ENCODE measurements around the gene ZNF688. TPM values are rescaled to one million over a fixed set of nuclear protein-coding genes. Genes with fewer than 3 reads are reported as not detected.
A peak's percentile ranks its signal among the peaks of the same experiment; 100 is the strongest.

ZNF688 gene
- total and polyA plus RNA-seq, 2 of the 13 experiments (the other 11 are each of a cell fraction or from before 2014, with no cell fraction given) = 2.4 to 5.4 TPM

DNA sequence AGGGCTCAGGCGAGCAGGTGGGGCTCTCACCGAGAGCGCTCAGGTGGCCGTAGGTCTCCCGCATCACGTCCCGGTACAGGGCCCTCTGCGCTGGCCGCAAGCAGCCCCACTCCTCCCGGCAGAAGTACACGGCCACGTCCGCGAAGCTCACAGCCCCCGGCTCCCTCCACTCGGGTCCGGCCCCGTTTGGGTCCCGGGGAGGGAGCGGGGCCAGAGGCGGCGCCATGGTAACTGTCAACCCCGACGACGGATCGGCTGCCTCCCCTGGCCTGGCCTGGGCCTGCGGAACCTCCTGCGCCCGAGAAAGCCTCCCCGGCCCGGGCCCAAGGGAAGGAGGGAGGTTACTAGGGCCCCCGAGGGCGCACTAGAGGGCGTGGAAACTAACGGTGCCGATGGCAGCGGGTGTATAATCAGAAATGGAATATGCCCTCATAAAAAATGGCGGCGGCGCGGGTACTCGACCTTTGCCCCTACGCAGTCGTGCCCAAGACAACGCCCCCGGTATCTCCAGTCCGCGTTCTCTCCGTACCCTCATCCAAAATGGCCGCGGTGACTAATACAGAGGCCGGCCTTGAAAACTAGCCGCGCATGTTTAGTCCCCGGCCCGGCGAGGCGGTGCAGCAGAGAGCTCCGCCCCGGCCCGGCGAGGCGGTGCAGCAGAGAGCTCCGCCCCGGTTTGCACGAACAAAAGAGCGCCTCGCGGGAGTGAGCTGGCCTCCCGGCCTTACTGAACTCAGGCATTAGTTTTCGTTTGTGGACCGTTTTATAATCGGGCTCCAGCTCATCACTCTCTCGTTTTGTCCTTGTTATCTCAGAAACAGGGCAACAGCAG, 13.3 kb downstream of the ZNF688 start, which contains the start of gene ZNF764 (continued):
- peak; percentile 33; the same call in 1 of the 2 replicates for TF ChIP-seq MAFG (CRISPR knock-in tag; IDR thresholded peaks at IDR 0.05)
- peak; percentile 63 for TF ChIP-seq BRD4 (CRISPR knock-in tag; IDR thresholded peaks at IDR 0.05)
- peak; percentile 86; the same call in 1 of the 2 replicates for TF ChIP-seq ZNF619 (CRISPR knock-in tag; IDR thresholded peaks at IDR 0.05)
- TF ChIP-seq ZNF501 (CRISPR knock-in tag; IDR thresholded peaks at IDR 0.05) = peak; percentile 99
- peak; percentile 35 for TF ChIP-seq PTBP1 (IDR thresholded peaks at IDR 0.05; ENCODE audit: low read depth, low read length, poor library complexity, severe bottlenecking)
- TF ChIP-seq, protein P1, sequence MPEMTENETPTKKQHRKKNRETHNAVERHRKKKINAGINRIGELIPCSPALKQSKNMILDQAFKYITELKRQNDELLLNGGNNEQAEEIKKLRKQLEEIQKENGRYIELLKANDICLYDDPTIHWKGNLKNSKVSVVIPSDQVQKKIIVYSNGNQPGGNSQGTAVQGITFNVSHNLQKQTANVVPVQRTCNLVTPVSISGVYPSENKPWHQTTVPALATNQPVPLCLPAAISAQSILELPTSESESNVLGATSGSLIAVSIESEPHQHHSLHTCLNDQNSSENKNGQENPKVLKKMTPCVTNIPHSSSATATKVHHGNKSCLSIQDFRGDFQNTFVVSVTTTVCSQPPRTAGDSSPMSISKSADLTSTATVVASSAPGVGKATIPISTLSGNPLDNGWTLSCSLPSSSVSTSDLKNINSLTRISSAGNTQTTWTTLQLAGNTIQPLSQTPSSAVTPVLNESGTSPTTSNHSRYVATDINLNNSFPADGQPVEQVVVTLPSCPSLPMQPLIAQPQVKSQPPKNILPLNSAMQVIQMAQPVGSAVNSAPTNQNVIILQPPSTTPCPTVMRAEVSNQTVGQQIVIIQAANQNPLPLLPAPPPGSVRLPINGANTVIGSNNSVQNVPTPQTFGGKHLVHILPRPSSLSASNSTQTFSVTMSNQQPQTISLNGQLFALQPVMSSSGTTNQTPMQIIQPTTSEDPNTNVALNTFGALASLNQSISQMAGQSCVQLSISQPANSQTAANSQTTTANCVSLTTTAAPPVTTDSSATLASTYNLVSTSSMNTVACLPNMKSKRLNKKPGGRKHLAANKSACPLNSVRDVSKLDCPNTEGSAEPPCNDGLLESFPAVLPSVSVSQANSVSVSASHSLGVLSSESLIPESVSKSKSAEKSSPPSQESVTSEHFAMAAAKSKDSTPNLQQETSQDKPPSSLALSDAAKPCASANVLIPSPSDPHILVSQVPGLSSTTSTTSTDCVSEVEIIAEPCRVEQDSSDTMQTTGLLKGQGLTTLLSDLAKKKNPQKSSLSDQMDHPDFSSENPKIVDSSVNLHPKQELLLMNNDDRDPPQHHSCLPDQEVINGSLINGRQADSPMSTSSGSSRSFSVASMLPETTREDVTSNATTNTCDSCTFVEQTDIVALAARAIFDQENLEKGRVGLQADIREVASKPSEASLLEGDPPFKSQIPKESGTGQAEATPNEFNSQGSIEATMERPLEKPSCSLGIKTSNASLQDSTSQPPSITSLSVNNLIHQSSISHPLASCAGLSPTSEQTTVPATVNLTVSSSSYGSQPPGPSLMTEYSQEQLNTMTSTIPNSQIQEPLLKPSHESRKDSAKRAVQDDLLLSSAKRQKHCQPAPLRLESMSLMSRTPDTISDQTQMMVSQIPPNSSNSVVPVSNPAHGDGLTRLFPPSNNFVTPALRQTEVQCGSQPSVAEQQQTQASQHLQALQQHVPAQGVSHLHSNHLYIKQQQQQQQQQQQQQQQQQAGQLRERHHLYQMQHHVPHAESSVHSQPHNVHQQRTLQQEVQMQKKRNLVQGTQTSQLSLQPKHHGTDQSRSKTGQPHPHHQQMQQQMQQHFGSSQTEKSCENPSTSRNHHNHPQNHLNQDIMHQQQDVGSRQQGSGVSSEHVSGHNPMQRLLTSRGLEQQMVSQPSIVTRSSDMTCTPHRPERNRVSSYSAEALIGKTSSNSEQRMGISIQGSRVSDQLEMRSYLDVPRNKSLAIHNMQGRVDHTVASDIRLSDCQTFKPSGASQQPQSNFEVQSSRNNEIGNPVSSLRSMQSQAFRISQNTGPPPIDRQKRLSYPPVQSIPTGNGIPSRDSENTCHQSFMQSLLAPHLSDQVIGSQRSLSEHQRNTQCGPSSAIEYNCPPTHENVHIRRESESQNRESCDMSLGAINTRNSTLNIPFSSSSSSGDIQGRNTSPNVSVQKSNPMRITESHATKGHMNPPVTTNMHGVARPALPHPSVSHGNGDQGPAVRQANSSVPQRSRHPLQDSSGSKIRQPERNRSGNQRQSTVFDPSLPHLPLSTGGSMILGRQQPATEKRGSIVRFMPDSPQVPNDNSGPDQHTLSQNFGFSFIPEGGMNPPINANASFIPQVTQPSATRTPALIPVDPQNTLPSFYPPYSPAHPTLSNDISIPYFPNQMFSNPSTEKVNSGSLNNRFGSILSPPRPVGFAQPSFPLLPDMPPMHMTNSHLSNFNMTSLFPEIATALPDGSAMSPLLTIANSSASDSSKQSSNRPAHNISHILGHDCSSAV (CRISPR knock-in tag; IDR thresholded peaks at IDR 0.05; ENCODE audit: borderline replicate concordance) = peak; percentile 60; the same call in 1 of the 2 replicates
- peak; percentile 69; the same call in 1 of the 2 replicates for TF ChIP-seq ZNF441 (CRISPR knock-in tag; IDR thresholded peaks at IDR 0.05; ENCODE audit: borderline replicate concordance)
- TF ChIP-seq SOX5 (CRISPR knock-in tag; IDR thresholded peaks at IDR 0.05; ENCODE audit: borderline replicate concordance) = peak; percentile 48; the same call in 1 of the 2 replicates
- TF ChIP-seq ZNF713 (CRISPR knock-in tag; IDR thresholded peaks at IDR 0.05) = peak; percentile 85; the same call in 1 of the 2 replicates
- TF ChIP-seq RFX3 (CRISPR knock-in tag; IDR thresholded peaks at IDR 0.05) = peak; percentile 60; the same call in 1 of the 2 replicates
- TF ChIP-seq, protein P2, sequence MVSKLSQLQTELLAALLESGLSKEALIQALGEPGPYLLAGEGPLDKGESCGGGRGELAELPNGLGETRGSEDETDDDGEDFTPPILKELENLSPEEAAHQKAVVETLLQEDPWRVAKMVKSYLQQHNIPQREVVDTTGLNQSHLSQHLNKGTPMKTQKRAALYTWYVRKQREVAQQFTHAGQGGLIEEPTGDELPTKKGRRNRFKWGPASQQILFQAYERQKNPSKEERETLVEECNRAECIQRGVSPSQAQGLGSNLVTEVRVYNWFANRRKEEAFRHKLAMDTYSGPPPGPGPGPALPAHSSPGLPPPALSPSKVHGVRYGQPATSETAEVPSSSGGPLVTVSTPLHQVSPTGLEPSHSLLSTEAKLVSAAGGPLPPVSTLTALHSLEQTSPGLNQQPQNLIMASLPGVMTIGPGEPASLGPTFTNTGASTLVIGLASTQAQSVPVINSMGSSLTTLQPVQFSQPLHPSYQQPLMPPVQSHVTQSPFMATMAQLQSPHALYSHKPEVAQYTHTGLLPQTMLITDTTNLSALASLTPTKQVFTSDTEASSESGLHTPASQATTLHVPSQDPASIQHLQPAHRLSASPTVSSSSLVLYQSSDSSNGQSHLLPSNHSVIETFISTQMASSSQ (IDR thresholded peaks at IDR 0.05; ENCODE audit: low read depth) = no peak
- TF ChIP-seq, protein P2 (CRISPR knock-in tag; IDR thresholded peaks at IDR 0.05; ENCODE audit: borderline replicate concordance) = peak; percentile 65; the same call in 1 of the 2 replicates
- TF ChIP-seq, protein P3, sequence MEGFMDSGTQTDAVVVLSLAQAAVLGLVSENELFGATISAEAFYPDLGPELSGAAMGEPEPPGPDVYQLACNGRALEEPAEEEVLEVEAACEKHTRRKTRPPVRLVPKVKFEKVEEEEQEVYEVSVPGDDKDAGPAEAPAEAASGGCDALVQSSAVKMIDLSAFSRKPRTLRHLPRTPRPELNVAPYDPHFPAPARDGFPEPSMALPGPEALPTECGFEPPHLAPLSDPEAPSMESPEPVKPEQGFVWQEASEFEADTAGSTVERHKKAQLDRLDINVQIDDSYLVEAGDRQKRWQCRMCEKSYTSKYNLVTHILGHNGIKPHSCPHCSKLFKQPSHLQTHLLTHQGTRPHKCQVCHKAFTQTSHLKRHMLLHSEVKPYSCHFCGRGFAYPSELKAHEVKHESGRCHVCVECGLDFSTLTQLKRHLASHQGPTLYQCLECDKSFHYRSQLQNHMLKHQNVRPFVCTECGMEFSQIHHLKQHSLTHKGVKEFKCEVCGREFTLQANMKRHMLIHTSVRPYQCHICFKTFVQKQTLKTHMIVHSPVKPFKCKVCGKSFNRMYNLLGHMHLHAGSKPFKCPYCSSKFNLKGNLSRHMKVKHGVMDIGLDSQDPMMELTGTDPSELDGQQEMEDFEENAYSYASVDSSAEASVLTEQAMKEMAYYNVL (CRISPR knock-in tag; IDR thresholded peaks at IDR 0.05; ENCODE audit: borderline replicate concordance) = peak; percentile 72; the same call in 1 of the 2 replicates
- TF ChIP-seq ZBTB7B (CRISPR knock-in tag; IDR thresholded peaks at IDR 0.05) = peak; percentile 38

Measured in HepG2 (cell line).